Sciatic nerve (tissue), 2 donors: ENCODE data around the gene CCDC12. TPM values are rescaled to one million over a fixed set of nuclear protein-coding genes. Genes with fewer than 3 reads are reported as not detected.

Source experiments
- ATAC-seq: fragments of 200-7000 bp; cut with Tn5 transposase; one replicate; pipeline ENCODE4 v1.9.1; 2020; ENCODE audit warnings: mild to moderate bottlenecking, moderate library complexity
- DNase-seq: peaks from one replicate; pipeline ENCODE4 v3.0.0-alpha.2; 2020; ENCODE audit warnings: low spot score
- intact Hi-C: fragments of 100-400 bp; cut with DNase I; formaldehyde crosslinking; loops from one replicate; pipeline ENCODE4 v1.14.2; 2022
- total RNA-seq: library from RNA; stranded (reverse); fragmentation: NEBNext Ultra II Directional; extraction: Animal tissue kit (Norgen Biotek cat#: 25700); gene quantifications from one replicate; pipeline ENCODE4 v1.2.1, GENCODE V29; 2021
- donor health status: DM: no; HTN: no; CAD: no.
- donor health status: DM: no; HTN: no; CAD: no.

CCDC12 gene
- total RNA-seq, 1 donor from 2014 or later: 40.9 TPM

DNA sequence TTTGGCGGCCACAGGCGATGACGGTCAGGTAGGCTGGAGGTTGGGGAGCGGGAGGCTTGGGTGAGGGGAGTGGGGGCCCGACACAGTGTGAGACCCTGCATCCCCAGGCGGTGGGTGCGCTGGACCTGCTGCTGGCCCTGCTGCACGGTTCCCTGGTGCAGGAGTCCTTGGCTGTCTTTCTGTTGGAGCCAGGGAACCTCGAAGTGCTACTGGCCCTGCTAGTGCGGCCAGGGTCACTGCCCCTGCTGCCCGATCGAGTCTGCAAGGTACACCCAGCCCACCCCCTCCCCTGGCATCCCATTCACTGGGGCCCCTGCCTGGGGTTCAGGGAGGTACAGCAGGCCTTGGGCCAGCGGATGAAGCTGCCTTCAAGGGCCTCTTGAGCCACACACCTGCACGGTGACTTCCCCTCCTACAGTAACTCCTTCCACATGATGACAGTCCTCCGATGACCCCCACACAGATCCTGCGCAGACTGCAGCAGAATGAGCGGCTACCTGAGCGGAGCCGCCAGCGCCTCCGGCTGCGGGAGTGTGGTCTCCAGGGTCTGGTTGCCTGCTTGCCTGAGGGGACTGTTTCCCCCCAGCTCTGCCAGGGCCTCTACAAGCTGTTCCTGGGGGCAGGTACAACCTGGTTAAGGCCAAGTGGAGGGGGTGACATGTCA is 22.4 kb upstream of the CCDC12 start:
- ATAC-seq: no peak
- intact Hi-C loops: no loop called here
- DNase-seq: no peak

DNA sequence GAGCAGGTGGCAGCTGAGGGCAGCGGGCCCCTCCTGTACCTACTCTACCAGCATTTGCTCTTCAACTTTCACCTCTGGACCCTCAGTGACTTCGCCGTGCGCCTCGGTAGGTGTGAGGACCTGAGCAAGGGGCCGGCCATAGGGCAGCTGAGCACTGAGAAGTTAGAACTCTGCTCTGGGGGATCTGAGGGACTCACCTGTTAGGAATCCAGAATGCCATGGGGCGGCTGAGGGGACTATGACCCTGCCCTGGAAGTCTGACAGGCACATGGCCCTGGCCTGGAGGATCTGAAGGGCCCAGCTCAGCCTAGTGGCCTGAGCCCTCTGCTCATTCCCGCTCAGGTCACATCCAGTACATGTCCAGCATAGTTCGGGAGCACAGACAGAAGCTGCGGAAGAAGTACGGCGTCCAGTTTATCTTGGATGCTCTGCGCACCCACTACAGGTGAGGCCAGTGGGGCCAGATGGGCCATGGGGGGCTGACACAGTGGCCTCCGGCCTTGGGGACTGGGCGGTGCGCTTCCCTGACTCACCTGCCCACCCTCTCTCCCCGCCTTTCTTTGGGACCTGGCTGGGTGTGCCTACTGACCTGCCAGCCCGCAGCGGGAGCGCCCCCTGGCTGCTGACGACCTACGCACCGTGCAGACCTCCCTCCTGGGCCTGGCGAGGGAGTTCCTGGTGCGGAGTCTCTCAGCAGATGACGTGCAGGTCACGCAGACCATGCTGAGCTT is 21.7 kb upstream of the CCDC12 start:
- ATAC-seq (peak; percentile 56), DNase-seq (peak; percentile 78)
- intact Hi-C loops: no loop called here

GRCh38 chr3:46997453-46998091 is 21.0 kb upstream of the CCDC12 start:
- DNase-seq (no peak), ATAC-seq (no peak)
- intact Hi-C loops: no loop called here

- intact Hi-C loops: no loop called here
- DNase-seq: peak; percentile 45
- ATAC-seq: no peak
These were observed 20.3 kb upstream of the CCDC12 start for GRCh38 chr3:46996689-46997452.

DNA sequence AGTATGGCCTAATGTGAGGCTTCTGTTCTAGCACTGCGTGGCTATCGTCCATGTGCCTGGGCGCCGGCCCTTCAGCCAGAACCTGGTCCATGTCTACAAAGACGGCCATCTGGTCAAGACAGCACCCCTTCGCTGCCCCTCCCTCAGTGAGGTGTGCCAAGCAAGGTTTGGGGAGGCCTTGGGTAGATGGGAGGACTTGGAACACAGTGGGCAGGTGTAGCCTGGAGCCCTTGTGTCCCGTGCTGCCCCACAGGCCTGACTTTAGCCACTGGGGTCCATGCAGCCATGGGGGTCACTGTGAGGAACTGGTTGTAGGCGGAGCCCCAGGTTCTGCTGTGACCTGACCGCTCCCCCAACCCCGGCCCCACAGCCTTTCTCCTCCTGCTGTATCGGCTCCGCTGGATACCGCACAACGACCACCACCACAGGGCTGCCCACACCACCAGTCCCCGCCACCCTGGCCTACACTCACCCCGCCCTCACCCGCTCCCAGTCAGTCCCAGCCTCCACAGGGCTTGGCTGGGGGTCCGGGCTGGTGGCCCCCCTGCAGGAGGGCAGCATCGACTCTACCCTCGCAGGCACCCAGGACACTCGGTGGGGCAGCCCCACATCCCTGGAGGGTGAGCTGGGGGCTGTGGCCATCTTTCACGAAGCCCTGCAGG is 19.5 kb upstream of the CCDC12 start:
- intact Hi-C loops: no loop called here
- ATAC-seq (no peak), DNase-seq (no peak)

DNA sequence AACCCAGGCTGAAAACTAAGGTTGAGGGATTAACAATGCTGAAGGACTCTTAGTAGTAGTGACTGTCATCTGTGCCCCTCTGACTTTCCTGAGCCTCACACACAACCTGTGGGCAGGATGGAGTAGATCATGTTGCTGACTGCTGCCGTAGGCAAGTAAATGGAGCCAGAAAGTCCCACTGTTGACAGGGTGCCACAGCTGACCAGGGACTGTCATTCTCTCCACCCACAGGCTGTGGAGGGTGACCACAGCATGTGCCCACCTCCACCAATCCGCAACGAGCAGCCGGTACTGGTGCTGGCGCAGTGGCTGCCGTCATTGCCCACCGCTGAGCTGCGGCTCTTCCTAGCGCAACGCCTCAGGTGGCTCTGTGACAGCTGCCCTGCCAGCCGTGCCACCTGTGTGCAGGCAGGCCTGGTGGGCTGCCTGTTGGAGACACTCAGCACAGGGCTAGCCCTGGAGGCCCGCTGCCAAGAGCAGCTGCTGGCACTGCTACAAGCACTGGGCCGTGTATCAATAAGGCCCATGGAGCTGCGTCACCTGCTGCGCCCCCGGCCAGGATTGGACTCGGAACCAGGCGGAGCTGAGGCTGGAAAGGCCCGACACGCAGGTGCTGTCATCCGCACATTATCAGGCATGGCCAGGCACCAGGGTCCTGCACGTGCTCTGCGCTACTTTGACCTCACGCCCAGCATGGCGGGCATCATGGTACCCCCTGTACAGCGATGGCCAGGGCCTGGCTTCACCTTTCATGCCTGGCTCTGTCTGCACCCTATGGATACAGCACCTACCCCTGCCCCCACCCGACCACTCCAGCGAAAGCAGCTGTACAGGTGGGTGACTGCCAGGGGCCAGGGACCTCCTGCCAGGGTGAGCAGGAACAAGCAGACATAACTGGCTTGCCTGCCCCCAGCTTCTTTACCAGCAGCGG is 18.5 kb upstream of the CCDC12 start:
- DNase-seq (no peak), ATAC-seq (no peak)
- intact Hi-C loops: no loop called here

GRCh38 chr3:46993986-46994385 is 17.4 kb upstream of the CCDC12 start:
- ATAC-seq (no peak), DNase-seq (no peak)
- intact Hi-C loops: no loop called here

- intact Hi-C loops: no loop called here
- DNase-seq: no peak
These were observed 16.7 kb upstream of the CCDC12 start for GRCh38 chr3:46993292-46993691.

GRCh38 chr3:46992231-46992630 is 15.7 kb upstream of the CCDC12 start:
- intact Hi-C loops: no loop called here
- no peak for DNase-seq
- no peak for ATAC-seq

More at GRCh38 chr3:46993292-46993691, 16.7 kb upstream of the CCDC12 start:
- no peak for ATAC-seq

GRCh38 chr3:46991406-46992165 is 15.0 kb upstream of the CCDC12 start:
- DNase-seq: no peak
- intact Hi-C loops: no loop called here
- ATAC-seq: no peak

DNA sequence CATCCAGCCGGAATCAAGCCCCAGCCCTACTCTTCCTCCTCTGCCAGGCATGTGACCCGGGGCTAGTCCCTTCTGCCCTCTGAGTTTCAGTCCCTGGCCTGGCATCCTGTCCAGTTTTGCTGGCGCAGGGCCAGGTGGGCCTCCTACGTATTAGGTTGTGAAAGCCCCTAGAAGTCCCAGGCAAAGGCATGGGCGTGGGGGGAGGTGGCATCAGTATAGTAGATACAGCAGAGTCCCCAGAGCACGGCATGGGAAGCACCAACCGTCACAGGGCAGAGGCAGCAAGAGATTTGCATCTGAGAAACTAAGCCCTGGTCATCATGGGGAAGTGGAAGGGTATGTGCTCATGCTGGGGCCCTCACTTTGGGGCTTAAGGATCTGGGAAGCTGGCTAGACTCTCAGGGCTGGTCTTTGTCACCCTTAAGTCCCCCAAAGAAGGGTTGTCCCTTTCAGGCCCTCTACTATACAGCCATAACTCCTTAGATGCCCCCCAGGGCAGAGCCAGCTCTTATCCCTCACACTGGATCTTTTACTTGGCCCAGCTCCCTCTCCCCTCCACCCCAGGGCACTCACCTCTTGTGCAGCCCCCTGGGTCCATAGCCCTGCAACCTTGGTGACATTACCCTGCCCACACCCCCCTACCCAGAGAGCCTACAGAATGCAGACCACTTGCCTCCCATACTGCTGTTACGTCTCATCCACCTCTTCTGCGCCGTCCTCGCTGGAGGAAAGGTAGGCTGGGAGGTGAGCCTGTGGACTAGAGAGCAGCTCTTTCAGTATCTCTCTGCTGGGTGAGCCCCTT is 14.2 kb upstream of the CCDC12 start:
- DNase-seq (no peak), ATAC-seq (peak; percentile 19)
- intact Hi-C loops: no loop called here

GRCh38 chr3:46989146-46989810 is 12.7 kb upstream of the CCDC12 start:
- ATAC-seq (no peak), DNase-seq (no peak)
- intact Hi-C loops: no loop called here

- DNase-seq (no peak), ATAC-seq (no peak)
- intact Hi-C loops: no loop called here
These were observed 12.1 kb upstream of the CCDC12 start for GRCh38 chr3:46988616-46989015.

DNA sequence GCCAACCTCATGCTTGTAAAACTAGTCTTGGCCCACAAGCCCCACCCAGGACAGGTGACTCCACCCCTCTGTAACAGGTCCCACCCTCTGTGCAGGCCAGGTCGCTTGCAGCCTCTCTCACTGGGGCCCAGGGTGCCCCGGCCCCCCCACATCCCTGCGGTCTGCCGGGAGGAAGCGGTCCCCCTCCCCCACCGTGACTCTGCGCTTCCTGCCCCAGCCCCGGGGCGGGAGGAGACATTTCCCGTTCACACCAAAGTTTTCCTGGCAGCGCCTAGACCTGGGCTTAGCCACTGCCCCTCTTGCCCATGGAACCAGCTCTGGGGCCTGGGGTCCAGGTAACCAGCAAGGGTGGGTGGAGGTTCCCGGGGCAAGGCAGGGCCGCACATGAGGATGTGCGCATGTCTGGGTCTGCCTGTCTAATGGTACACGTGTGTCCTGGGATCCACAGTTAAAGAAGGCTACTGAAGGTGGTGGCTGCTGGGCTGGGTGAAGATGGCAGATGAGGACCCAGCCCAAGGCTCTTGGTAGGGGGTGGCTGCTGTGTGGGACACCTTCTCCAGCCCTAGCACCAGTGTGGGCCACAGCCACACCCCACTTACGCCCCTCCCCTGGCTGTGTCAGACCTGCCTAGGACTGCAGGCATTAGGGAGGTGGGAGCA is 11.3 kb upstream of the CCDC12 start:
- no peak for DNase-seq
- intact Hi-C loops: no loop called here
- peak; percentile 61 for ATAC-seq

- DNase-seq (no peak), ATAC-seq (no peak)
- intact Hi-C loops: no loop called here
These were observed 10.8 kb upstream of the CCDC12 start for GRCh38 chr3:46987319-46987742.
